ENCODE measurements around the gene BTBD9. TPM values are rescaled to one million over a fixed set of nuclear protein-coding genes. Genes with fewer than 3 reads are reported as not detected.

BTBD9 gene
- total RNA-seq, 1 experiment from 2014 or later = 8.9 TPM

DNA sequence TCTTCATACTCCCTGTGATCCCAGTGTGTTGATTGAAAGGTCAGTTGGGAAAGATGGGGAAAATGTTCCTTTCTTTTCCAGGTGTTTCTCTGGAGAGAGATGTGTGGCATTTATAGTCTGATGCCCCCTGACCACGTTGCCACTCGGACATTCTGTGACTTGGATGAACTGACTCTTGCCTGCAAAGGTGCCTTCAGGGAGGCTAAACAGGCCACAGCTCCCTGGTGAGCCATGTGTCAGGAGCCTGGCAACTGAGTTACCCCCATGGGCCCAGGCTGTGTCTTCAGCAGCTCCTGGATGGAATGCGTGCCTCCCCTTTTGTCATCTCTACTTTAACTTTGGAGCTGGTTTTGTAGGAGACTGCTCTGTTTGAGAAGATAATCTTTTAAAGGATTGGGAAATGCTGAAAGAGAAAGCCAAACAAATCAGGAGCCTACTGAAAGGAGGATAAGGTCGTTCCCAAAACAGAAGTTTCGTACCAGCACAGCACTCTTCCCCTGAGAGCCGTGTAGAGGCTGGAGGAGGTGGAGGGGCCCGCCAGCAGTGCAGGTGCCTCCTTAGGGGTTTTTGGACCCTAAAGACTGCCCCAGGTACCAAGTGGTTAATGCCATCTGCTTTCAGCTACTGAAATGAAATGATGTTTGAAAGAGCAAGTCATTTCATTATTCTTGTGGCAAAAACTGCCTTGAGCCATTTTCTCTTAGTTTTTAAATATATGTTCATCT lies 497.4 kb downstream of the BTBD9 start:
- H3K4me2 ChIP-seq (ENCODE audit: insufficient read depth, insufficient read length, low read length) = no peak overlapping the region
- H3K79me1 ChIP-seq (ENCODE audit: insufficient read depth, low read depth, low read length, poor library complexity, severe bottlenecking) = no peaks in the 10 kb centered on the region
- H3K23ac ChIP-seq (ENCODE audit: insufficient read length, low read depth, low read length) = no peak overlapping the region
- no peak overlapping the region for H3T11ph ChIP-seq (ENCODE audit: low read length)
- H3K9ac ChIP-seq (ENCODE audit: extremely low read depth, insufficient read length, low read length) = no peak overlapping the region
- no peaks in the 10 kb centered on the region for H3K23me2 ChIP-seq (ENCODE audit: insufficient read length, low read depth, low read length, poor library complexity, severe bottlenecking)
- Mint-ChIP-seq H3K36me3 (ENCODE audit: insufficient read depth in 1 of 3, low read depth in 3 of 3) (no peaks in the 10 kb centered on the region), H3K4me1 (peaks cover 68% of the 10 kb centered on the region in 2 experiments), H3K27ac (no peak overlapping the region; a peak in 1 of 7 replicates), H3K27me3 (ENCODE audit: low read depth) (no peaks in the 10 kb centered on the region), H3K9me3 (no peaks in the 10 kb centered on the region), H3K4me3 (no peak overlapping the region)
- no peaks in the 10 kb centered on the region for H4K20me1 ChIP-seq (ENCODE audit: control insufficient read depth, insufficient read depth, insufficient read length)
- H2BK120ac ChIP-seq (ENCODE audit: low read depth, low read length, poor library complexity, severe bottlenecking) = no peak overlapping the region
- no peak overlapping the region for H2AK5ac ChIP-seq (ENCODE audit: insufficient read length, low read length)
- H4K5ac ChIP-seq (ENCODE audit: insufficient read length, low read depth, low read length) = no peak overlapping the region
- H2AFZ ChIP-seq (ENCODE audit: low read length) = no peak overlapping the region
- no peak overlapping the region for H2BK5ac ChIP-seq (ENCODE audit: insufficient read length, low read length)
- no peak overlapping the region for H3K27ac ChIP-seq (ENCODE audit: insufficient read length, low read depth, low read length)
- WGBS (ENCODE audit: extremely low coverage, insufficient read length, low lambda C conversion rate) = no CpG with 5 or more reads among the region's 7 CpGs
- H2BK20ac ChIP-seq (ENCODE audit: low read depth, low read length, poor library complexity, severe bottlenecking) = no peak overlapping the region
- no peaks in the 10 kb centered on the region; the same call in 1 of the 2 replicates for H3K4me1 ChIP-seq (ENCODE audit: insufficient read depth, low read length)
- no peak overlapping the region for H3K14ac ChIP-seq (ENCODE audit: insufficient read depth, low read length)
- no peak overlapping the region for H3K4ac ChIP-seq (ENCODE audit: low read depth, low read length)
- H3K79me2 ChIP-seq (ENCODE audit: insufficient read depth, low read length) = no peaks in the 10 kb centered on the region
- no peaks in the 10 kb centered on the region for H3K27me3 ChIP-seq (ENCODE audit: insufficient read depth, low read length)
- TF ChIP-seq, protein P1, sequence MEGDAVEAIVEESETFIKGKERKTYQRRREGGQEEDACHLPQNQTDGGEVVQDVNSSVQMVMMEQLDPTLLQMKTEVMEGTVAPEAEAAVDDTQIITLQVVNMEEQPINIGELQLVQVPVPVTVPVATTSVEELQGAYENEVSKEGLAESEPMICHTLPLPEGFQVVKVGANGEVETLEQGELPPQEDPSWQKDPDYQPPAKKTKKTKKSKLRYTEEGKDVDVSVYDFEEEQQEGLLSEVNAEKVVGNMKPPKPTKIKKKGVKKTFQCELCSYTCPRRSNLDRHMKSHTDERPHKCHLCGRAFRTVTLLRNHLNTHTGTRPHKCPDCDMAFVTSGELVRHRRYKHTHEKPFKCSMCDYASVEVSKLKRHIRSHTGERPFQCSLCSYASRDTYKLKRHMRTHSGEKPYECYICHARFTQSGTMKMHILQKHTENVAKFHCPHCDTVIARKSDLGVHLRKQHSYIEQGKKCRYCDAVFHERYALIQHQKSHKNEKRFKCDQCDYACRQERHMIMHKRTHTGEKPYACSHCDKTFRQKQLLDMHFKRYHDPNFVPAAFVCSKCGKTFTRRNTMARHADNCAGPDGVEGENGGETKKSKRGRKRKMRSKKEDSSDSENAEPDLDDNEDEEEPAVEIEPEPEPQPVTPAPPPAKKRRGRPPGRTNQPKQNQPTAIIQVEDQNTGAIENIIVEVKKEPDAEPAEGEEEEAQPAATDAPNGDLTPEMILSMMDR (conservative IDR thresholded peaks at IDR 0.05) = no peak
- H4K8ac ChIP-seq (replicated peaks; ENCODE audit: insufficient read length, low read depth, low read length) = no peak overlapping the region
- H3K56ac ChIP-seq (ENCODE audit: insufficient read length, low read depth, low read length) = no peak overlapping the region
- DNase-seq = no peak
- no peak overlapping the region for H2BK15ac ChIP-seq (ENCODE audit: low read depth, low read length)
- H2BK12ac ChIP-seq (ENCODE audit: insufficient read length, low read depth, low read length) = no peak overlapping the region
- no peak overlapping the region for H3K18ac ChIP-seq (ENCODE audit: insufficient read length, low read depth, low read length)
- H4K91ac ChIP-seq (ENCODE audit: insufficient read length, low read depth, low read length) = no peak overlapping the region
- H3K9me3 ChIP-seq (ENCODE audit: control insufficient read depth, low read depth, low read length) = no peaks in the 10 kb centered on the region

Data from H9 (cell line).